HG03432 (cell line): ENCODE data around the gene CNIH3.

Experiments used
- ATAC-seq: cut with Tn5 transposase; IDR thresholded peaks from one replicate; pipeline ENCODE4 v1.9.1; 2021; ENCODE audit warnings: mild to moderate bottlenecking, moderate library complexity; ENCODE audit not compliant: unreplicated experiment

Gene CNIH3

DNA sequence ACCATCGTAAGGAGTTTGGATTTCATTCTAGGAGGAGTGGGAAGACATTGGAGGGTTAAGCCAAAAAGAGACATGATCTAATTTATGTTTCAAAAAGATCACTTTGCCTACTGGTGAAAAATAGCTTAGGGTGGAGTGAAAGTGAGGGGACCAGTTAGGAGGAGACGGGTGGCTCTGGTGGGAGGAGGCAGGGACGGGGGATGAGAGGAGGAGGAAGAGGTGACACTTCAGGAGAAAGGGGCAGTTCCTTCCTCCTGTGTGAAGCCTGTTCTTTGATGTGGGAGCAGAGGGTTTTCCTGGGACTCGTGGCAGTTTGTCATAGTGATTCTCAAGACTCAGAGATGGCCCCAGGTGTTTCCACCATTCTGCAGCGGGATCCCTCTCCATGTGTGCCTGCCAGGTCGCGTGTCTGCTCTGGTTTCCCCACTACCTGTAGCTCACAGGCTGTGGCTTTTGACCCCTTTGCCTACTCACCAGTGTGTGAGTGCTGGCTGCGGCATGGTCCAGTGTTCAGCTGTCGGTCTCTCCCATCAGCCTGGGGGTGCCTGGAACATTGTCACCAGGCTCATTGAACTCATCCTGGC, 102.4 kb downstream of the CNIH3 start:
- ATAC-seq, result no peak

DNA sequence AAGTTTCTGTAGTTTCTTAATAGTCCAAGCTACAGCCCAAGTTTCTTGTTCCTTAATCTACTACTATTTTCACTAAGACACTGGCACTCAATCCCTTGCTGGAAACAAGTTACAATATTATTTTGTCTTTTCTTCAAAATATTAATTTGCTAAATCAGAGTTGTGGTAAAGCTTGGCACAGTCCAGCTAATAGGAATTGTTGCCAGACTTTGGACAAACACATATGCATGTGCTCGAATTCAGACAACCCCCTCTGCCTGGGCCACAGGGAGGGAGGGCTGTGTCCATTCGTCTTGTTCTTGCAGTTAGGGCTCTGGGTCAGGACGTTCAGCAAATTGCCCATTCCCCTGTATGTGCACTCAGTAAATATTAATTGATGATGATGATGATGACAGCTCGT, 103.6 kb downstream of the CNIH3 start:
- no peak for ATAC-seq

DNA sequence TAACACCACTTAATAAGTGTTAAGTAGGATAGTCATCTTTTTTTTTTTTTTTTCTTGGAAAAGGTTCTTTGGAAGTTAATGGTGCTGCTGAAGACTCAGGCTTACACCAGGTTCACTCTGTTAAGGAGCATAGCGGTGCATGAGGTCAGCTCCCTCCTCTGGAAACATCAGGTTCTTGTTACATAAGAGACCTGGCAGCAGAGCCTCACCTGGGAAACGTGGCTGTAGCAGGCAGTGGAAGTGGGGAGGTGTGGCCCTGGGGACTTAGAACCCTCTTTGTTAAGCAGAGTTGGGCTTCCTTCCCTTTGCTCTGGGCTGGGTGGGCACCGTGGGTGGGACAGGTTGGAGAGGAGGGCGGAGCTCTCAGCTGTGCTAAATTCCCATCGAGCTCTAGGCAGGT, 104.1 kb downstream of the CNIH3 start:
- no peak for ATAC-seq

DNA sequence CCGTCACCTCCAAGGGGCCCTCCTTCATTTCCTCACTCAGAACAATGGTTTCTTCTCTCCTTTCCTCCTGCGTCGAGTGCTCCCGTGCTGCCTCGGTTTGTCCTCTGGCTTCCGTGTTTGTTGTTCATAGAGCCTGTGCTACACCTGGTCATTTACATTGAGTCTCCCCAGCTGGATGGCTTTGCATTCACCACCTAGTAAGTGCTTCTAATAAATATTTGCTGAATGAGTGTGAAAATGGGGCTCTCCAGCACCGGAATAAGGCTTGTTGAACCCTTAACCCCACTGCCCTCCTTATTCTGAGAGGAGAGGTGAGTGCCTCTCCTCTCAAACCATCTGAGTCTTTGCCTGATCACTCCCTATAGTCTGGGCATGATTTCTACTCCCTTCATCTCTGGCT, 104.9 kb downstream of the CNIH3 start:
- ATAC-seq, result no peak

DNA sequence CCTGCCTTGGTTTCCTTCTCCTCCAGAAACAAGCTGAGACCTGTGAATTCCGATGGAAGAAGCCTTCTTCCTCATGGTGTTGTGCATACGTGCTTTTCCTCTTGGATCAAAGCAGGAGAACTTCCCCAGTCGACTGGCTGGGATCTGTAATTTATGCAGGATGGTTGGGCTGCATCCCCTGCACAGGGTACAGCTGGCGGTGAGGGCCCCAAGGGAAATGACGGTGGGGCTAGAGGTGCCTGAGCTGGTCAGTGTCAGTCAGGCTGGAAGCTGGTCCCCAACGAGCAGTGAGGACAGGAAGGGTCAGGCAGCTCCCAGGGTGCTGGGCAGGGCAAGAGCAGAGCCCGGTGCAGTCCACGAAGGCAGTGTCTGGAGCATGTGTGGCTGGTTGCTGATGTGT, 106.7 kb downstream of the CNIH3 start:
- ATAC-seq, result no peak

DNA sequence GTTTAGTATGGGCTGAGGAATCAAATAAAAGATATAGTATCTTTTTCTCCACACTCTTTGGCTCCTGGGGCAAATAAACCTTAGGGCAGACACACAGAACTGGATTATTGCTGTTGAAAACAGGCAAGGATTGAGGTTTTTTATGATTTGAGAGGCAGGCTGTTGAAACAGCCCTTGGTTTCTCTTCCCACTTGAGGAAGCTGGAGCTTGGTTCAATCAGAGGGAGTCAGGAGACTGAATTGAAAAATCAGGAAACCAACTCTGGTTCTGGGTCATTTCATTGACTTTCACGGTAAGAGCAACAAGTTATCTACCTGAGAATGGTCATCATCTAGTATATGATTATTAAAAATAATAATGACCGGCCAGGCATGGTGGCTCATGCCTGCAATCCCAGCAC, 108.4 kb downstream of the CNIH3 start:
- ATAC-seq, result no peak

DNA sequence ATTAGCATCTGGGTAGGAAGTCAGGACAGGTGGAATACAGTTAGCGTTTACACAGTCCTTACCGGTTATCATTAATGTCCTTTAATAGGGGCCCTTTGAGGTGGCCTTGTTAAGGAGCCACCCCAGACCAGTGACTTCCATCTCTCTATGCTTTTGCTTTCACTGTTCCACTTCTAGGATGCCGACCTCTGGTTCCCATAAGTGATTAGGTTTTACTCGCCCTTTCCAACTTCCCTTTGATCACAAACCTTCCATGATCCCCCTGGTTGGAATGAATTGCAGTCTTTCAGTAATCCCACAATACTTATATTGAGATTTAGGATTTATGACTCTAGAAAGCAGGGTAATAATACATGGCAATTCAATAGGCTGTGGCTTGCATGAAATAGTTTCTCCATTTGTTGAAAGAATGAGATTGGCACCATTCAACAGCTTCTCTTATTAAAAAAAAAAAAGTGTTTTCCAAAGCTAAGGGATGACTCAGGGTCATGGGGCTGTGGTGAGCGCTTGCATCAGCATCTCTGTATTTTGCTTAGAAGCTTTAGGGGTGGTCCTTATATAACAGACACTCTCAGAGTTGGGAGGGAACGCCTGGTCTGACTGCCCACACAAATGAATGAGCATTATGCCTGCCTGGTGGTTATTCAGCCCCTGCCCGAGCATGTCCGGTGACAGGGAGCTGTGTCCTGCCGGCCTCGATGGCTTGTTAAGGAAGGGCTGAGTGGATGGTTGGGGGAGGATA, 110.5 kb downstream of the CNIH3 start:
- no peak for ATAC-seq

DNA sequence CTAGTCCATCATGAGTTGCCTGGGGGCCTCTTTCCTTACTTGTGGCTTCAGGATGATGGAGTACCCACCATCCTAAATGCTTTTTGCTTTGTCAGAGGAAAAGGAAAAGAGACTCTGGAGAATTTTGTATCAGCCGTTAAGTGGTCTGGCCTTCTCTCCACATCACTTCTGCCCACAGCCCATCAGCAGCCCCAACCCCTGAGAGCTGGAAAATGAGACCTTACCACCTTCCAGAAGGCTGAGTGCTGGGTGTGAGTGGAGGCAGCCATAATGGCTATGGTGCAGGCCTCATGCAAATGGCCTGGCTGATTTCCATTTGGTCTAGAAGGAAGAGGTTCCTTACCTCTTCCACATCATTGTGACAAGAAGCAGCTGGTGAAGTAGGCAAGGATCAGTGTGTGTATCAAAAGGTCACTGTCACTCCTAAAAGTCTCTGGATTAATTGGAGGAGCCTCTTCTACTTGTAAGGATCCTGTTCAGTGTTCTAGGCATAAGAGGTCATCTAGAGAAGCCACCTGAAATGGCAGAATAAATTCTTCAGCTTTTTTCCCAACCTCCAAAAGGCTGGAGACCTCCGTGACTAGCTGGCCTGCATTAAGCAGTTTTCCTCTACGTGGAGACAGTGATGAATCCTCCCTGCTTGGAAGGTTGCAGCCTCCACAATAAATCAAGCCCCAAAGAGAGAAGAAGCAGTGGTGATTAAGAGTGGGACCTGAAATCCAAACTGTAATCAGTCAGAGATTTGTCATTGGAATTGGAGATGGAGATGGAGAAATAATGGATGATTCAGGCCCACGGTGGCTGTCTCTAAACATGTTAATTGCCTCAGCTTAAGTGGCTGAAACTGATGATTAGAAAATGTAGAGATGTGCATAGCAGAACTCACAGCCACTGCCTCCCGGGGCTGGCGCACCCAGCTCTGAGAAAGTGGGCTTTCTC, 111.5 kb downstream of the CNIH3 start:
- ATAC-seq, result no peak

DNA sequence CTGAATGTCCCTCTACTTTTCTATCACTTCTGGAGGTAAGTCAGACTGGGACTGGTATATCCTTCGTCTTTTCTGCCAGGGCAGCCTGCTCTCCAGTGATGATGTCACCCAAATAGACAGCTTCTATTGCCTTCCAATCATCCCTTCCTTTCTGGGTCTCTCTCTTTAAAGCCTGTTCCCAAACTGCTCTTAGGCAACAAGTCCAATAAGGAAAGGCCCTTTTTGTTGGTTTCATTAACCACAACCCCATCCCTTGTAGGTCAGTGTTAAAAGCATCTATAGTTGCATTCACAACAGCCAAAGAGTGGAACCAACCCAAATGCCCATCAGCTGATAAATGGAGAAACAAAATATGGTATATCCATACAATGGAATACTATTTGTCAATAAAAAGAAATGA, 114.4 kb downstream of the CNIH3 start:
- ATAC-seq, result no peak

DNA sequence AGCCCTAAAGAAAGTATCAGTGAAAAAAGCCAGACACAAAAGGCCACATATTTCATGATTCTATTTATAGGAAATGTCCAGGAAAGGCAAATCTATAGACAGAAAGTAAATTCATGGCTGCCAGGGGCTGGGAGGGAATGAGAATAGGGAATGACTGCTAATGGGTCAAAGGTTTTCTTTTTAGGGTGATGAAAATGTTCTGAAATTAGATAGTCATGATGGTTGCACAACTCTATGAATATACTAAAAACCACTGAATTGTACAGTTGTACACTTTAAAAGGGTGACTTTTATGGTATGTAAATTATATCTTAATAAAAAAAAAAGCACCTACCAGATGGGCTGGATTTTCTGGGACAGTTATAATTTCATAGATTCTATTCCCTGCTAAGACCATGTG, 114.8 kb downstream of the CNIH3 start:
- ATAC-seq, result no peak

DNA sequence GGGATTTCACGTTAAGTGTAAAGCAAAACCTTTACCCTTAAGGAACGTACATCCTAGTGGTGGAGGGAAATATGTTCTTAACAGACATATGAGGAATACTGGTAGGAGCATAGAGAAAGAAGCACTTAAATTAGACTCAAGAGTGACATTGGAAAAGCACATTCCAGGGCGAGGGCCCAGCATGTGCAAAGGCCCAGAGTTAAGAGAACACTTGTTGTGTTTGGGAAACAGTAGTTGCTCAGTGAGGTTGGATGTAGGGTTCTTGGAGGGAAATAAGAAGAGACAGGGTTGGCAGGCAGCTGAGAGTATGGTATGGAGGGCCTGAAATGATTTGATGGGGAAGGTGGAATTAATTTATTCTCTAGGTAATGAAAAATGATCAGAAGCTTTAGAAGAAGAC, 115.5 kb downstream of the CNIH3 start:
- no peak for ATAC-seq

DNA sequence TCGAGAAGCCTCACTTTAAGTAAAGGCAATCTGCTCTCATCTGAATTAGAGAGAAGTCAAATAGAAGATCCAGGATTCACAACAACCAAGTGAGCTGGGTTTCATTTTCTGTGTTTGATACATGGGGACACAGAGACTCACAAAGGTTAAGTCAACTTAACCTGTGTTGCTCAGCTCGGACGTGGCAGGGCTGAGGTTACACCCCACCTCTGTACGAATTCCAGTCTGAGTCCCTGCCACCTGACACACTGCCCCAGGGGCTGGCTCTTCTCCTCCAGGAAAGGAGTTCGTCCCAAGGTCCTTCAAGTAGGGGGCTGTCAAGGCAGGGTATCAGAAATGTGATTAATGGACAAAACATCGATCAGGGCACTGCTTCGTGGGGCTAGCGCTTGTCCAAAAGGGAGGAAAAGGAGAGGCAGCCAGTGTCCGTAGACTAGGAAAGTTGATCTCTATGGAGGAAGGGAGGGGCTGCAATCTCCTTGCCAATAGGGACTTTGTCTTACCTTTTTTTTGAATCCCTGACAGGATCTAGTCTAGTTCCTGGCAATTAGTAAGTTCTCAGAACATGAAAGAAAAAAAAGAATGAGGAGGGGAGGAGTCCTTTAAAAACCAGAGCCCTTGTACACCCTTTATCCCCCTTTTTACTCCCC, 116.4 kb downstream of the CNIH3 start:
- ATAC-seq, result no peak

DNA sequence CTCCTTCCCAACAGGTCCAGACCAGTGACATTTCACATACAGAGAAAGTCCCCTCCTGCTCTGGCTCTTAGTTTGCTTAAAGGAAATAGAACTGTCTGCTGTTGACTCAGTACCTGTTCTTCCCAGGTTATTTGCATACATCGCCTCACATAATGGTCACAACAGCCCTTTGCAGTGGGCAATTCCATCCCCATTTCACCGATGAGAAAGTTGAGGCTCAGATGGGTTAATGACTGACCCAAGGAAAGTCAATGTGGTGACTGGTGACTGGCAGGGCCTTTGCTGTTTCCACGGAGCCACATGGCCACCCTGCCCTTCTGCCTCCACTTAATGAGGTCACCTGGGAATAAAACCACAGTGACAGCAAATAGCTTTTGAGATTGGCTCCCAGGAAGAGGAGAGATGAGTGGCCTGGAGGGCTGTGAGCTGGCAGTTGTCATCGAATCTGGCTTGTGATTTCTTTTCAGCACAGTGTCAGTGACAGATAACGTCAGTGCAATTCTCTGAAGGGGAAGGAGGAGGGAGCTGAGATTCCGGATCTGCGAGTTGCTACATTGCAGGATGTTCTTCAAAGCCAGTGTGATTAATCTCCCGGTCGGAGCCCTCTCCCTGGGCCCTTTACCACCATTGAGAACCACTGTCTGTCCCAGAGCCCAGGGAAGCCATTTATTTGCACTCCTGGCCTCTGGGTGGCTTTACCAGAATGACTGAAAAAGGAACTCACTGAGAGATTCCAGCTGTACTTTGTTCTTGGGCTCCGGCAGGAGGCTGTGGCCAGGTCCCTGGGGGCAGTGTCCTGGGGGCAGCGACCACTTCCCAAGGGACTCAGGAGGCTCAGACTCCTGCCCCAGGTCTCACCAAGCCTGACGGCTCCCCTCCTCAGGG, 117.2 kb downstream of the CNIH3 start:
- ATAC-seq, result peak; percentile 57

DNA sequence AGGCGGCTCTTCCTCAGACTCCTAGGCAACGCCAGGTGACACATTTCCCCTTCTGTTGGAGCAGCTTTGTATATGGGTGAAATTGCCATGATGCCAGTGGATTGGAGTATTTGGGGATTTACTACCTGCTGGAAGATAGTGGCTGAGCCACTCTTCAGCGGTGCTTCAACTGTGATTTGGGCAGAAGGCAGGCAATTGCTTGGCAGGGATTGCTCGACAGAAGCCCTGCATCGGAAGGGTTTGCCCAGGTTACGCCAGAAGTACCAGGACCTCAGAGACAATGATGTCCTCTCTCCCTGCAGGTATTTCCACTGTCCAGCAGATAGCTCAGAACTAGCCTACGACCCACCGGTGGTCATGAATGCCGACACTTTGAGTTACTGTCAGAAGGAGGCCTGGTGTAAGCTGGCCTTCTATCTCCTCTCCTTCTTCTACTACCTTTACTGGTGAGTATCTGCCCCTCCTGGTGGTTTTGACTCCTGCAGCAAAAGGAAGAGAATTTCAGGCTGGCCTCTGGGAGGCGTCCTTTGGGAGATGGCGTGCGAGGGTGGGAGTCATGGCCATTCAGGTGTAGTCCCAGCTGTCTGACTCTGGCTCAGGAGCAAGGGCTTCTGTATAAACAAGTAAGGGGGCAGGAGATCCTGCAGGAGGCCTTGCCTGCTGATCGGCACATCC, 118.3 kb downstream of the CNIH3 start:
- ATAC-seq, result no peak

DNA sequence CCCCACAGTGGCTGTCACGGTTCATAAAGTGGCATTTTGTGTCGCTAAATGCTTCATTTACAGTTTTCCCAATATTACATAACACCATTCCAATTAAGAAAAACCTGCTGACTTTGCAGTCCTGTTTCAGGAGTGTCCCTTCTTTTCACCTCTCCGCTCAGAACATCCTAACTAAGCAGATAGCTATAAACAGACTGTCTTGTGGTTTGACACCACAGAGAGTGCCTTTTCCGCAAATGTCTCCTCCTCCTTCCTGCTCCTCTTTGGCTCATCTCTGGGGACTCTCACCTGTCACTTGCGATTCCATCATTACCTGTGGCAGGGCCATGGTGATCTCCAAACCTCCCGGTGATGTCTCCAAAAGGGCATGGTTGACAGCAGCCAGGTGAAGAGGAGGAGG, 119.0 kb downstream of the CNIH3 start:
- ATAC-seq, result no peak

DNA sequence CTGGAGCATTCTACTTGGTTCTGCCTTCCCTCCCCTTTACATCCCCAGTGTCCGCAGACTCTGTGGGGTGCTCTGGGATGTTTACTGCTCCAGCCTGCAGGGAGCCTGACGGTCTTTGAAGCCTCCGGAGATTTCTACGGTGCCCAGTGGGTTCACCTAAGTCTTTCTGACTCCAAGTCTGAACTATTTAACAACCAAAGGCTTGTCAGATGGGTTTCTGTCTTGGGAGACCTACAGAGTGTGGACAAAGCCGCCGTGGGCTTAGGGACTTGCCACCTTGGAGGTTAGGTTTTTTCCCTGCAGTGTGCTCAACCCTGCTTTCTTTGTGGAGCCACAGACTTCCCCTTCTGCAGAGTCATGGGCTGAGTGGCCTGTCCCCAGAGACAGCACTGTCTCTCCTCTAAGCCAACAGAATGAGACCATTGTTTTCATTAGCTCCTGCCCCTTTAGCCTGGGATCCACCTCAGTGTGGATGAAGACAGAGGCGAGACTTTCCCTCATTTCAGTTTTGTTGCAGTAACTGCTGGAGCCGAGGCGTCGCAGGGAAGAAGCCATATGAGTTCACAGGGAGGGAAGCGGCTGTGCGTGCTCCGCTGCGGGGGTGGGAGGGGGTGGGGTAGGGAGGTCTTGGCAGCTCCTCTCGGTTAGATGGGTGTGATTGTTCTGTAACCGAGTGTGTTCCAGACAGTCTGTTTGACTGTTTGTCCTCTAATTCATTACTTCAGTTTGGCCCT, 120.7 kb downstream of the CNIH3 start:
- peak; percentile 58 for ATAC-seq

DNA sequence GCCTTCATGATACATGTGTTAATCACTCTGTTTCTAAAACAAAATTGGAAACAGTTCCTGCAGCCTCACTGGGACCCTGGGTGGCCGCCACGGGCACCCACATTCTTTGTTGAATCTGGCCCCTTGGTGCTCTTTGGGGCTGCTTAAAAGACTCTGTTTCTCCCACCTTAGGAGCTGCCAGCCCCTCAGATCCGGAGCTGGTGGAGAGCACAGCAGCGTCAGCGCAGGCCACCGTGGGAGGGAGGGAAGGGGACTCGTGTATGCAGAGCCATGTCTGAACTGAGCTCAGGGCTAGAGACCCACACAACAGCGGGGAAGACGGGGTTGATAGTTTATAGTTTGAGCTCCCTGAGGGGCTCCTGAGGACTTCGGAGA, 121.2 kb downstream of the CNIH3 start:
- ATAC-seq, result no peak

DNA sequence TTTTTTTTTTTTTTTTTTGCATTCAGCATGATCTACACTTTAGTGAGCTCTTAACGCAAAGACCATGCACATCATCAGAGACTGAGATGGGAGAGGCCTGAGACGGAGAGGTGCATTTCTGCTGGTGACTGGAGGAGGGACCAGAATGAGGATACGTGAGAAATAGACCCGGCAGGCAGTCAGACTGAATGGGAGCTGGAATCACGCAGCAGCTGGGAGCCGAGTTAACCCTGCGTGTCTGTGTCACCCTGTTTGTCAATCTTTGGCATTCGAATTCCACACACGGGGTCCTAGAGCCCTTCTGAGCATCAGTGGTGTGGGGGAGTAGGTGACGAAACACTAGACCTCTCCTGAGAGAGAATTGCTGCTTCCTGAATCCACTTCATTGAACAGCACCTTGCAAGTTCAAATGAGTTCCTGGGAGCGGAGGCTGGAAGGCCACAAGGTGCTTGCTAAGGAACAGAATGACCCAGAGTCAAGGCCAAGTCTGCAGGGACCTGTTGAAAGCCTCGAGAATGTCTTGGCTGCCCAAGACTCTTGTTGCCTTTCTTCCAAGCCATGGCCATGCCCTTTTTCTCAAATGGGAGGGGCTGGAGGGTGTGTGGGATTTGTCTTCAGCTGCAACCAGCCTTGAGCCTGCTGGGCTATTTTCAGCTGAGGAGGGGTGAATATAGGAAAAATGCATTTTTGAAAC, 123.3 kb downstream of the CNIH3 start:
- no peak for ATAC-seq
